GM23338 (cell line): Measurements from ENCODE around the gene ERC2. TPM values are rescaled to one million over a fixed set of nuclear protein-coding genes. Genes with fewer than 3 reads are reported as not detected.

Experiments used
- ATAC-seq: fragments of 200-7000 bp; cut with Tn5 transposase; 3 replicates; pipeline ENCODE4 v1.9.1; 2020
- DNase-seq: peaks from one replicate; pipeline ENCODE4 v3.0.0-alpha.2; 2015; ENCODE audit warnings: low spot score
- H2AFZ ChIP-seq: fragments of 200-600 bp; sonication (generic); 2 replicates; pipeline ENCODE4 v1.8.0; 2016; ENCODE audit warnings: antibody characterized with exemption, mild to moderate bottlenecking, moderate library complexity
- H3F3A ChIP-seq: fragments of 200-600 bp; sonication (generic); replicated peaks from 2 replicates; pipeline ENCODE4 v1.8.0; 2017; ENCODE audit warnings: antibody characterized with exemption, mixed run types, low read depth
- H3K27ac ChIP-seq: fragments of 200-600 bp; sonication (generic); 2 replicates; pipeline ENCODE4 v1.6.1; 2016; ENCODE audit warnings: low read depth
- H3K27me3 ChIP-seq: fragments of 200-600 bp; sonication (generic); 2 replicates; pipeline ENCODE4 v1.8.0; 2016; ENCODE audit warnings: mild to moderate bottlenecking, mixed run types, moderate library complexity; ENCODE audit not compliant: insufficient read depth
- H3K36me3 ChIP-seq: fragments of 200-600 bp; sonication (generic); 2 replicates; pipeline ENCODE4 v1.8.0; 2016; ENCODE audit warnings: mild to moderate bottlenecking; ENCODE audit not compliant: insufficient read depth
- H3K4me1 ChIP-seq: fragments of 200-600 bp; sonication (generic); 2 replicates; pipeline ENCODE4 v1.8.0; 2016; ENCODE audit warnings: mild to moderate bottlenecking, moderate library complexity; ENCODE audit not compliant: insufficient read depth
- H3K4me2 ChIP-seq: fragments of 200-600 bp; sonication (generic); 2 replicates; pipeline ENCODE4 v1.7.1; 2017; ENCODE audit warnings: mixed run types
- H3K4me3 ChIP-seq: fragments of 200-600 bp; sonication (generic); 2 replicates; pipeline ENCODE4 v1.6.1; 2016; ENCODE audit warnings: mixed run types
- H3K79me2 ChIP-seq: fragments of 200-600 bp; sonication (generic); replicated peaks from 2 replicates; pipeline ENCODE4 v1.8.0; 2017; ENCODE audit warnings: mild to moderate bottlenecking; ENCODE audit not compliant: insufficient read depth
- H3K9me2 ChIP-seq: fragments of 200-600 bp; sonication (generic); 2 replicates; pipeline ENCODE4 v1.8.0; 2017; ENCODE audit not compliant: insufficient read depth
- H4K20me1 ChIP-seq: fragments of 200-600 bp; sonication (generic); replicated peaks from 2 replicates; pipeline ENCODE4 v1.8.0; 2017; ENCODE audit warnings: mild to moderate bottlenecking; ENCODE audit not compliant: insufficient read depth
- H3K27ac Mint-ChIP-seq: 2 replicates; pipeline ENCODE4 v1.8.0; 2020; ENCODE audit warnings: inconsistent platforms, mild to moderate bottlenecking, moderate library complexity, mixed read lengths
- H3K27me3 Mint-ChIP-seq: 3 replicates; pipeline ENCODE4 v1.8.0; 2022; ENCODE audit warnings: low read depth, mild to moderate bottlenecking, moderate library complexity, mixed read lengths, inconsistent platforms; ENCODE audit not compliant: insufficient read depth, poor library complexity
- H3K36me3 Mint-ChIP-seq: 3 replicates; pipeline ENCODE4 v1.8.0; 2021; ENCODE audit warnings: low read depth, mild to moderate bottlenecking, inconsistent platforms, moderate library complexity, mixed read lengths
- H3K4me1 Mint-ChIP-seq: 3 replicates; pipeline ENCODE4 v1.8.0; 2020; ENCODE audit warnings: mild to moderate bottlenecking, inconsistent platforms, mixed read lengths
- H3K4me3 Mint-ChIP-seq: 3 replicates; pipeline ENCODE4 v1.8.0; 2021; ENCODE audit warnings: moderate library complexity, mild to moderate bottlenecking, inconsistent platforms, mixed read lengths
- H3K9me3 Mint-ChIP-seq: 3 replicates; pipeline ENCODE4 v1.8.0; 2020; ENCODE audit warnings: moderate library complexity, mild to moderate bottlenecking, inconsistent platforms, mixed read lengths
- CTCF ChIP-seq, 2 experiments: fragments of 200-600 bp in 1 of 2; sonication (generic) in 1 of 2; conservative IDR thresholded peaks; 2 replicates each; pipeline versions ENCODE4 v1.5.1 to v1.6.1; 2016 to 2017; ENCODE audit warnings: antibody characterized with exemption in 2 of 2, low read depth in 2 of 2, mild to moderate bottlenecking in 2 of 2, moderate library complexity in 1 of 2
- ETS1 ChIP-seq: IDR thresholded peaks from 2 replicates; pipeline ENCODE4 v1.6.1; 2016; ENCODE audit warnings: antibody characterized with exemption
- EZH2 ChIP-seq: fragments of 200-600 bp; sonication (generic); IDR thresholded peaks from one replicate; pipeline ENCODE4 v1.8.0; 2017; ENCODE audit warnings: antibody characterized with exemption, mild to moderate bottlenecking, low read depth; ENCODE audit not compliant: unreplicated experiment
- EZH2phosphoT487 ChIP-seq: fragments of 200-600 bp; sonication (generic); IDR thresholded peaks from one replicate; pipeline ENCODE4 v1.8.1; 2018; ENCODE audit warnings: antibody characterized with exemption; ENCODE audit not compliant: unreplicated experiment
- JUNB ChIP-seq: IDR thresholded peaks from one replicate; pipeline ENCODE4 v1.6.1; 2016; ENCODE audit warnings: antibody characterized with exemption; ENCODE audit not compliant: unreplicated experiment
- NANOG ChIP-seq: IDR thresholded peaks from 2 replicates; pipeline ENCODE4 v1.6.1; 2016; ENCODE audit warnings: antibody characterized with exemption, borderline replicate concordance
- POLR2AphosphoS5 ChIP-seq: IDR thresholded peaks from 2 replicates; pipeline ENCODE4 v1.6.1; 2016; ENCODE audit warnings: antibody characterized with exemption, low read depth
- REST ChIP-seq: IDR thresholded peaks from one replicate; pipeline ENCODE4 v1.6.1; 2018; ENCODE audit warnings: antibody characterized with exemption; ENCODE audit not compliant: unreplicated experiment
- STAT1 ChIP-seq: IDR thresholded peaks from one replicate; pipeline ENCODE4 v1.6.1; 2016; ENCODE audit warnings: antibody characterized with exemption; ENCODE audit not compliant: unreplicated experiment
- ZNF331 ChIP-seq: fragments of 250-450 bp; sonication (Bioruptor Pico); IDR thresholded peaks from 2 replicates; pipeline ENCODE4 v1.5.0; 2020; ENCODE audit warnings: low read depth, mild to moderate bottlenecking, moderate library complexity
- polyA plus RNA-seq: library from polyadenylated mRNA; unstranded; fragments of >200 nt; fragmentation: Nextera tagmentation; extraction: Ambion mirVana; gene quantifications from 2 replicates; pipeline ENCODE4 v1.2.1, GENCODE V29; 2016
- total RNA-seq: library from RNA; depleted of rRNA; stranded (reverse); fragments of >200 nt; shearing (Covaris generic); gene quantifications from 2 replicates; pipeline ENCODE4 v1.2.3, GENCODE V29; 2014

Gene ERC2
- total and polyA plus RNA-seq, 2 experiments from 2014 or later, result 11.8 to 13.7 TPM

GRCh38 chr3:56064684-56065083 lies 403.6 kb downstream of the ERC2 start (continued):
- TF ChIP-seq REST (no peak), NANOG (no peak), ZNF331 (CRISPR knock-in tag) (no peak), EZH2phosphoT487 (no peak), CTCF (conservative IDR thresholded peaks at IDR 0.05; ENCODE audit: low read depth in 2 of 2) (no peak), POLR2AphosphoS5 (no peak), JUNB (no peak), STAT1 (no peak)

- no peak overlapping the region for H3K4me2 ChIP-seq
- no peaks in the 10 kb centered on the region for H4K20me1 ChIP-seq
- no peaks in the 10 kb centered on the region for H3K36me3 ChIP-seq
- H3F3A ChIP-seq, result no peaks in the 10 kb centered on the region
- no peak overlapping the region for H2AFZ ChIP-seq
- peaks cover 6% of the 10 kb centered on the region; the same call in 2 of the 3 replicates for H3K4me1 Mint-ChIP-seq
- H3K79me2 ChIP-seq, result no peaks in the 10 kb centered on the region
- H3K36me3 Mint-ChIP-seq, result peaks cover 3% of the 10 kb centered on the region; the same call in 1 of the 3 replicates
- H3K27me3 Mint-ChIP-seq, result peaks cover 1% of the 10 kb centered on the region
- no peaks in the 10 kb centered on the region for H3K9me2 ChIP-seq
- ATAC-seq, result no peak
- peaks cover 6% of the 10 kb centered on the region; the same call in 2 of the 3 replicates for H3K9me3 Mint-ChIP-seq
- no peak overlapping the region for H3K4me3 ChIP-seq
- no peak overlapping the region for H3K27ac ChIP-seq
- no peak overlapping the region for H3K27ac Mint-ChIP-seq
- H3K27me3 ChIP-seq, result no peaks in the 10 kb centered on the region
- no peak for DNase-seq
- H3K4me1 ChIP-seq, result no peaks in the 10 kb centered on the region
- no peak overlapping the region for H3K4me3 Mint-ChIP-seq
- TF ChIP-seq CTCF (conservative IDR thresholded peaks at IDR 0.05; ENCODE audit: low read depth in 2 of 2), result no peak
- TF ChIP-seq POLR2AphosphoS5, result no peak
- TF ChIP-seq EZH2, result no peak
- no peak for TF ChIP-seq ZNF331 (CRISPR knock-in tag)
- TF ChIP-seq ETS1, result no peak
- TF ChIP-seq EZH2phosphoT487, result no peak
These were observed 407.0 kb downstream of the ERC2 start for GRCh38 chr3:56061279-56061626.
